A673 (cell line): ENCODE data around the gene MICAL2. TPM values are rescaled to one million over a fixed set of nuclear protein-coding genes. Genes with fewer than 3 reads are reported as not detected.
A peak's percentile ranks its signal among the peaks of the same experiment; 100 is the strongest.

ENCODE experiments used
- BruUV-seq: library from RNA; stranded (reverse); fragments of 400-500 nt; replicated peaks from 2 replicates; lab custom pipeline; 2021; lab: Mats Ljungman, UMichigan
- CTCF ChIA-PET: fragments of 300-600 bp; sonication (Branson Sonifier 250); formaldehyde crosslinking; loops from one replicate; lab custom pipeline; 2022; ENCODE audit warnings: antibody characterized with exemption; lab: Charles Lee
- POLR2A ChIA-PET: fragments of 300-600 bp; sonication (Branson Sonifier 250); formaldehyde crosslinking; loops from one replicate; lab custom pipeline; 2022; ENCODE audit warnings: antibody characterized with exemption; ENCODE audit not compliant: low non-redundant PET; lab: Charles Lee
- DNase-seq: peaks from one replicate; pipeline ENCODE4 v3.0.0-alpha.2; 2015; ENCODE audit warnings: low spot score
- H3K27ac ChIP-seq: fragments of 200-600 bp; sonication (generic); 2 replicates; pipeline ENCODE4 v1.5.1; 2016; ENCODE audit warnings: mixed run types, low read depth, mild to moderate bottlenecking, mixed read lengths, antibody characterized with exemption, low read length; ENCODE audit not compliant: poor library complexity, severe bottlenecking
- H3K27me3 ChIP-seq: fragments of 200-600 bp; sonication (generic); replicated peaks from 2 replicates; pipeline ENCODE4 v1.6.1; 2017; ENCODE audit warnings: mixed run types, low read depth, mild to moderate bottlenecking, mixed read lengths, antibody characterized with exemption, low read length; ENCODE audit not compliant: insufficient read depth, poor library complexity
- H3K36me3 ChIP-seq: fragments of 200-600 bp; sonication (generic); 2 replicates; pipeline ENCODE4 v1.6.1; 2016; ENCODE audit warnings: mixed run types, mild to moderate bottlenecking, mixed read lengths, antibody characterized with exemption, low read length; ENCODE audit not compliant: insufficient read depth, poor library complexity, severe bottlenecking
- H3K4me1 ChIP-seq: fragments of 200-600 bp; sonication (generic); 2 replicates; pipeline ENCODE4 v1.6.1; 2017; ENCODE audit warnings: mixed run types, mild to moderate bottlenecking, mixed read lengths, antibody characterized with exemption, low read length; ENCODE audit not compliant: insufficient read depth, poor library complexity, severe bottlenecking
- H3K4me3 ChIP-seq: fragments of 200-600 bp; sonication (generic); 2 replicates; pipeline ENCODE4 v1.5.1; 2016; ENCODE audit warnings: low read depth, mixed run types, mild to moderate bottlenecking, mixed read lengths, low read length; ENCODE audit not compliant: poor library complexity, severe bottlenecking
- H3K9me3 ChIP-seq: fragments of 200-600 bp; sonication (generic); 2 replicates; pipeline ENCODE4 v1.6.1; 2016; ENCODE audit warnings: mixed run types, low read depth, mild to moderate bottlenecking, mixed read lengths, antibody characterized with exemption, low read length; ENCODE audit not compliant: poor library complexity, severe bottlenecking
- CTCF ChIP-seq: fragments of 300-800, 200-600 bp; sonication (generic); conservative IDR thresholded peaks from 2 replicates; pipeline ENCODE4 v1.5.1; 2017; ENCODE audit warnings: low read depth, mild to moderate bottlenecking, antibody characterized with exemption, low read length, moderate library complexity, mixed read lengths
- EZH2 ChIP-seq: fragments of 200-600 bp; sonication (generic); IDR thresholded peaks from 2 replicates; pipeline ENCODE4 v1.6.1; 2017; ENCODE audit warnings: borderline replicate concordance, low read depth, mild to moderate bottlenecking, mixed read lengths, antibody characterized with exemption, low read length; ENCODE audit not compliant: poor library complexity, severe bottlenecking
- intact Hi-C: fragments of 100-400 bp; cut with micrococcal nuclease; formaldehyde crosslinking; loops from one replicate; pipeline ENCODE4 v1.10.0; 2022; ENCODE audit not compliant: unreplicated experiment
- total RNA-seq: library from RNA; stranded (reverse); gene quantifications from 2 replicates; pipeline ENCODE4 v1.2.3, GENCODE V29; 2021

The MICAL2 gene
- total RNA-seq, 1 experiment from 2014 or later: 1.1 TPM

- TF ChIP-seq EZH2 (no peak), CTCF (peak; percentile 88)
- no peaks in the 10 kb centered on the region for H3K4me1 ChIP-seq
- H3K27me3 ChIP-seq: no peaks in the 10 kb centered on the region
- BruUV-seq: no TSS peak
- CTCF ChIA-PET: interaction anchor here (0.5 to 2.4 kb wide), 11 partner anchors 31 to 1097 kb away, joined by 3 to 16 read pairs (median 3); partner anchors contain the start of gene PARVA
- no peaks in the 10 kb centered on the region for H3K9me3 ChIP-seq
- POLR2A ChIA-PET: no interaction called here
- intact Hi-C loops: loop anchor here (5.0 to 10.0 kb wide), 2 partner anchors 44 to 354 kb away; no protein-coding TSS in a partner anchor
- H3K27ac ChIP-seq: no peak overlapping the region
- H3K36me3 ChIP-seq: no peaks in the 10 kb centered on the region
- peak; percentile 89 for DNase-seq
- H3K4me3 ChIP-seq: no peak overlapping the region
Observed at GRCh38 chr11:12288212-12288930, 178.0 kb downstream of the MICAL2 start.

GRCh38 chr11:12288931-12289666 is 178.7 kb downstream of the MICAL2 start:
- no TSS peak for BruUV-seq
- no peak for DNase-seq
- H3K36me3 ChIP-seq: no peaks in the 10 kb centered on the region
- H3K27ac ChIP-seq: no peak overlapping the region
- H3K4me1 ChIP-seq: no peaks in the 10 kb centered on the region
- no peaks in the 10 kb centered on the region for H3K9me3 ChIP-seq
- ChIA-PET POLR2A (no interaction called here), CTCF (interaction anchor here (0.5 to 2.4 kb wide), 12 partner anchors 8 to 1096 kb away, joined by 3 to 16 read pairs (median 3); partner anchors contain the start of gene PARVA)
- H3K27me3 ChIP-seq: no peaks in the 10 kb centered on the region
- TF ChIP-seq CTCF (no peak), EZH2 (no peak)
- intact Hi-C loops: loop anchor here (5.0 to 10.0 kb wide), 2 partner anchors 43 to 354 kb away; no protein-coding TSS in a partner anchor
- H3K4me3 ChIP-seq: no peak overlapping the region

- ChIA-PET CTCF (interaction anchor here (0.9 to 2.4 kb wide), 5 partner anchors 9 to 1096 kb away, joined by 3 to 16 read pairs (median 7); no protein-coding TSS in a partner anchor), POLR2A (no interaction called here)
- intact Hi-C loops: loop anchor here (5.0 to 10.0 kb wide), 2 partner anchors 42 to 355 kb away; no protein-coding TSS in a partner anchor
- Histone ChIP-seq H3K27me3 (no peaks in the 10 kb centered on the region), H3K4me3 (no peak overlapping the region), H3K36me3 (no peaks in the 10 kb centered on the region), H3K4me1 (no peaks in the 10 kb centered on the region), H3K27ac (no peak overlapping the region), H3K9me3 (no peaks in the 10 kb centered on the region)
- DNase-seq: no peak
- BruUV-seq: no TSS peak
- TF ChIP-seq CTCF (no peak), EZH2 (no peak)
Observed at GRCh38 chr11:12289667-12290476, 179.5 kb downstream of the MICAL2 start.
